Endothelial cell of umbilical vein (primary cell): ENCODE results near the gene EFCAB13. TPM values are rescaled to one million over a fixed set of nuclear protein-coding genes. Genes with fewer than 3 reads are reported as not detected.

Experiments used
- BruUV-seq: library from RNA; stranded (reverse); fragments of 400-500 nt; replicated peaks from 2 replicates; lab custom pipeline; 2021; lab: Mats Ljungman, UMichigan
- CTCF ChIA-PET: fragments of 300-600, 350-600 bp; sonication (Branson Sonifier 250); formaldehyde crosslinking; loops from one replicate; lab custom pipeline; 2021; ENCODE audit warnings: antibody characterized with exemption, inconsistent platforms; lab: Charles Lee
- POLR2A ChIA-PET: fragments of 300-600, 350-600 bp; sonication (Branson Sonifier 250); formaldehyde crosslinking; loops from one replicate; lab custom pipeline; 2021; ENCODE audit warnings: antibody characterized with exemption, inconsistent platforms; lab: Charles Lee
- DNase-seq: peaks from one replicate; pipeline ENCODE4 v3.0.0-alpha.2; 2011; ENCODE audit warnings: low read depth, low spot score
- FAIRE-seq: peaks from 2 replicates; lab custom pipeline; 2011; peaks lifted over from hg19 to GRCh38; lab: Jason Lieb, UNC
- H2AFZ ChIP-seq: 2 replicates; pipeline ENCODE4 v1.6.0; 2012; ENCODE audit warnings: low read depth, low read length, control low read depth, inconsistent platforms
- H3K27ac ChIP-seq: 2 replicates; pipeline ENCODE4 v1.5.1; 2011; ENCODE audit warnings: low read depth, mild to moderate bottlenecking, control low read depth, low read length, moderate library complexity; ENCODE audit not compliant: insufficient read depth
- H3K27me3 ChIP-seq, 2 experiments: 2 replicates each; pipeline versions ENCODE4 v1.6.0 to v1.6.1; 2011; ENCODE audit warnings: low read length in 2 of 2, mixed read lengths in 1 of 2; ENCODE audit not compliant: control insufficient read depth in 2 of 2, insufficient read depth in 2 of 2
- H3K36me3 ChIP-seq, 2 experiments: 2 replicates in 1 of 2; 3 replicates in 1 of 2; pipeline ENCODE4 v1.5.1; 2011; ENCODE audit warnings: low read length in 2 of 2, mild to moderate bottlenecking in 1 of 2, moderate library complexity in 1 of 2; ENCODE audit not compliant: control insufficient read depth in 2 of 2, insufficient read depth in 2 of 2; ENCODE audit errors: extremely low read depth in 1 of 2
- H3K4me1 ChIP-seq: 3 replicates; pipeline ENCODE4 v1.5.1; 2011; ENCODE audit warnings: mild to moderate bottlenecking, low read length; ENCODE audit not compliant: control insufficient read depth, insufficient read depth; ENCODE audit errors: extremely low read depth
- H3K4me2 ChIP-seq: 2 replicates; pipeline ENCODE4 v1.6.1; 2011; ENCODE audit warnings: low read length, control low read depth, mixed read lengths; ENCODE audit not compliant: insufficient read depth
- H3K4me3 ChIP-seq, 3 experiments: fragments of 200-600 bp in 1 of 3; sonication (generic), shearing (Covaris generic) in 1 of 3; replicated peaks in 1 of 3; 2 replicates each; pipeline ENCODE4 v1.5.1; 2011 to 2016; ENCODE audit warnings: control low read depth in 3 of 3, low read length in 3 of 3, mild to moderate bottlenecking in 2 of 3, inconsistent platforms in 1 of 3, low read depth in 1 of 3, moderate library complexity in 1 of 3; ENCODE audit not compliant: insufficient read depth in 1 of 3
- H3K79me2 ChIP-seq: 2 replicates; pipeline ENCODE4 v1.6.0; 2012; ENCODE audit warnings: low read length, inconsistent platforms; ENCODE audit not compliant: control insufficient read depth, insufficient read depth
- H3K9ac ChIP-seq: replicated peaks from 2 replicates; pipeline ENCODE3; 2011; ENCODE audit warnings: low read length, control low read depth; ENCODE audit not compliant: insufficient read depth; ENCODE audit errors: extremely low read depth
- H3K9me1 ChIP-seq: replicated peaks from 3 replicates; pipeline ENCODE4 v1.6.0; 2011; ENCODE audit warnings: mild to moderate bottlenecking, low read length; ENCODE audit not compliant: control insufficient read depth, insufficient read depth; ENCODE audit errors: extremely low read depth
- H3K9me3 ChIP-seq: replicated peaks from 2 replicates; pipeline ENCODE4 v1.5.1; 2012; ENCODE audit warnings: low read length, inconsistent platforms; ENCODE audit not compliant: control insufficient read depth, insufficient read depth
- H4K20me1 ChIP-seq: replicated peaks from 2 replicates; pipeline ENCODE3; 2011; ENCODE audit warnings: mild to moderate bottlenecking, low read length; ENCODE audit not compliant: control insufficient read depth, insufficient read depth; ENCODE audit errors: extremely low read depth
- EZH2 ChIP-seq: IDR thresholded peaks from 2 replicates; pipeline ENCODE4 v1.6.1; 2012; ENCODE audit warnings: borderline replicate concordance, low read depth, mild to moderate bottlenecking, moderate library complexity, low read length, inconsistent platforms; ENCODE audit not compliant: severe bottlenecking
- FOS ChIP-seq: IDR thresholded peaks from 2 replicates; pipeline ENCODE4 v1.6.1; 2011; ENCODE audit warnings: mild to moderate bottlenecking, low read length, moderate library complexity, borderline replicate concordance; ENCODE audit not compliant: insufficient read depth
- GATA2 ChIP-seq: IDR thresholded peaks from 2 replicates; pipeline ENCODE4 v1.7.0; 2011; ENCODE audit warnings: low read depth, mild to moderate bottlenecking, moderate library complexity, mixed read lengths, low read length; ENCODE audit not compliant: insufficient read length, insufficient read depth
- JUN ChIP-seq: IDR thresholded peaks from 2 replicates; pipeline ENCODE4 v1.6.1; 2011; ENCODE audit warnings: borderline replicate concordance, low read depth; ENCODE audit not compliant: insufficient read length, insufficient read depth
- MYC ChIP-seq: IDR thresholded peaks from one replicate; pipeline ENCODE4 v1.6.1; 2011; ENCODE audit warnings: mild to moderate bottlenecking, low read depth, low read length
- POLR2A ChIP-seq: IDR thresholded peaks from 2 replicates; pipeline ENCODE4 v1.6.1; 2012; ENCODE audit warnings: low read depth, mild to moderate bottlenecking, control low read depth, low read length
- POLR2AphosphoS5 ChIP-seq: IDR thresholded peaks from 2 replicates; pipeline ENCODE4 v1.6.1; 2012; ENCODE audit warnings: low read depth, mild to moderate bottlenecking, control low read depth, low read length, moderate library complexity; ENCODE audit not compliant: insufficient read depth
- dilution Hi-C: fragments of 300-500 bp; cut with MboI; formaldehyde crosslinking; loops from one replicate; pipeline ENCODE4 v1.15.0; 2019; ENCODE audit warnings: low sequenced_read_pairs; ENCODE audit not compliant: extremely low pct_ligation_motif_present
- intact Hi-C: fragments of 100-400 bp; cut with micrococcal nuclease; formaldehyde crosslinking; loops from one replicate; pipeline ENCODE4 v1.10.0; 2022
- polyA plus RNA-seq, 4 experiments: library from polyadenylated mRNA; depleted of rRNA in 3 of 4; stranded (reverse) in 3 of 4; unstranded in 1 of 4; fragments of >200 nt; gene quantifications; 2 replicates each; pipeline versions ENCODE4 v1.2.1 to v1.2.3, GENCODE V29; 2011 to 2012; ENCODE audit warnings: missing spikeins in 1 of 4
- total RNA-seq: library from RNA; stranded (reverse); gene quantifications from 2 replicates; pipeline ENCODE4 v1.2.3, GENCODE V29; 2021
- TF ChIP-seq, protein P1 (sequence below): IDR thresholded peaks from 2 replicates; pipeline ENCODE4 v1.6.1; 2011; ENCODE audit not compliant: insufficient read depth, insufficient read length
- TF ChIP-seq, protein P2 (sequence below), 2 donors: IDR thresholded peaks; 1 replicate in 1 of 2; 2 replicates in 1 of 2; pipeline ENCODE4 v1.5.1; 2011; ENCODE audit warnings: low read length in 2 of 2, mild to moderate bottlenecking in 2 of 2, moderate library complexity in 2 of 2, control low read depth in 1 of 2, inconsistent platforms in 1 of 2, low read depth in 1 of 2; ENCODE audit not compliant: insufficient read depth in 1 of 2; ENCODE audit errors: extremely low read depth in 1 of 2

The EFCAB13 gene
- total and polyA plus RNA-seq, 2 donors (not counting 3 experiments of a cell fraction or from before 2014, with no cell fraction given), result 0.86 to 12.9 TPM

DNA sequence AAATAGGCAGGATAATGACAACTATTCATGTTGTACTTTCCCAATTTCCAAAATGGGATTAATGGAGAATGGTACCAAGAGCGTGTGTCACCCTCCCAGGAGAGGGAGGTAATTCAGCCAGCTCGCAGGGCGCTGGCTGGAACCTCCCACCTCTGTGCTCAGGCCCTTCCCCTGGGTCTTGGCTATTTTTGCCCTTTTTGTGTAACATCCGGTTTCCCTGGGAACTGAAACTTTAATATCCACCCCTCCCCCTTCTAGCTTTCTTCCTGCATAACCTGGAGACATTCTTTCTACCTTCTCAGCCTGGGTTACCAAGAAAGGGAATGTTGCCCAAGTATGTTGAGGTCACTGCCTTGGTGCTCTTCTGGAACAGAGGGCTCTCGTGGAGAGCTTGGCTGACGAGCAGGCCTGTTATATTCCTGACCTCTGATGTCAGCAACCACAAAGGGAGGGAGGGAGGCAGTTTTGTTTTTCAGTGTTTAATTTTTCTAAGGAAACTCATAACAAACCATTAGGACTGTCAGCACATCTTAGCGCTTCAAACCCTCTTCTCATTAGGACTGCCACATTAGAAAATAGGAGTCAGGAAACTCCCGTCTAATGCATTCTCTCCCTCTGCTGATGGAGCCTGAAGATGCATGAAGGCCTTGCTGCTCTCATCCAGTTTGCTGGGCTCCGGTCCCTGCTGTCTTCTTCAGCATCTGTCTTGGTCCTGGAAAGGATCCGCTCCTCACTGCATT lies 44.5 kb upstream of the EFCAB13 start:
- no peaks in the 10 kb centered on the region for H4K20me1 ChIP-seq
- ChIA-PET CTCF (interaction anchor here (0.7 to 1.2 kb wide), 3 partner anchors 15 to 25 kb away, joined by 3 read pairs; partner anchors contain the start of gene ITGB3), POLR2A (no interaction called here)
- peaks cover 21% of the 10 kb centered on the region for H3K4me1 ChIP-seq
- H3K9me3 ChIP-seq, result no peaks in the 10 kb centered on the region
- no peaks in the 10 kb centered on the region for H3K79me2 ChIP-seq
- dilution Hi-C loops, result no loop called here
- TF ChIP-seq POLR2AphosphoS5 (no peak), JUN (peak; percentile 19)
- FAIRE-seq, result peak; percentile 79
- no peak overlapping the region for H3K4me3 ChIP-seq
- no peaks in the 10 kb centered on the region for H3K27me3 ChIP-seq
- peak overlapping the region; percentile 68 for H3K27ac ChIP-seq
- H3K36me3 ChIP-seq, result peaks cover 0 to 2% of the 10 kb centered on the region in 2 experiments
- peak overlapping the region; percentile 14 for H3K4me2 ChIP-seq
- no peaks in the 10 kb centered on the region for H3K9me1 ChIP-seq
- intact Hi-C loops, result loop anchor here (1.0 kb wide), 3 partner anchors 15 to 39 kb away; no protein-coding TSS in a partner anchor
- DNase-seq, result peak; percentile 76
- peak overlapping the region; percentile 60 for H2AFZ ChIP-seq
- BruUV-seq, result no TSS peak
- peak overlapping the region; percentile 2 for H3K9ac ChIP-seq

DNA sequence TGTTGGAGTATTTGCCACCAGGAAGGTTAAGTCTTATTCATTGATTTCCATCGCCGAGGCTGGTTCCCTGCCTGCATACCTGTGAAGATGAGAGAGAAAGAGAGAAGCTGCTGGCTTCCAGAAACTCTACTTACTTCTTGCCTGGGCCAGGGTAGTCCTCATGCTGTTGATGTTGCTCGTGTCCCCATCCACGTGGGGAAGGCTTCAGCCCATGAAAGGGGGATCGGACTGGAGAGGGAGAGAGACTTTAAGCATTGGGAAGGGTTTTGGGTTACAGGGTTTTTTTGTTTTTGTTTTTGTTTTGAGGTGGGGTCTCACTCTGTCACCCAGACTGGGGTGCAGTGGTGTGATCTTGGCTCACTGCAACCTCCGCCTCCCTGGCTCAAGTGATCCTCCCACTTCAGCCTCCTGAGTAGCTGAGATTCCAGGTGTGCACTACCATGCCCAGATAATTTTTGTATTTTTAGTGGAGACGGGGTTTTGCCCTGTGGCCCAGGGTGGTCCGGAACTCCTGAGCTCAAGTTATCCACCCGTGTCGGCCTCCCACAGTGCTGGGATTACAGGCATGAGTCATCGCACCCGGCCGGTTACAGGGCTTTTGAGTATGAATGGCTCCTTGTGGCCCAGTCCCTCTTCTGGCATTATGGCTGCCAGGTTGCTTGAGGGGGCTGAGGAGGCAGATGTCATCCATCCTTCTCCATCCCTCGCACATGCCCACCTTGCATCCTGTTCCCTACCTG lies 43.5 kb upstream of the EFCAB13 start:
- peaks cover 21% of the 10 kb centered on the region for H3K4me1 ChIP-seq
- TF ChIP-seq POLR2A (no peak), GATA2 (no peak), MYC (no peak), FOS (no peak), JUN (no peak), POLR2AphosphoS5 (no peak), EZH2 (no peak)
- TF ChIP-seq, protein P1, sequence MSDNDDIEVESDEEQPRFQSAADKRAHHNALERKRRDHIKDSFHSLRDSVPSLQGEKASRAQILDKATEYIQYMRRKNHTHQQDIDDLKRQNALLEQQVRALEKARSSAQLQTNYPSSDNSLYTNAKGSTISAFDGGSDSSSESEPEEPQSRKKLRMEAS, result no peak
- TF ChIP-seq, protein P2, sequence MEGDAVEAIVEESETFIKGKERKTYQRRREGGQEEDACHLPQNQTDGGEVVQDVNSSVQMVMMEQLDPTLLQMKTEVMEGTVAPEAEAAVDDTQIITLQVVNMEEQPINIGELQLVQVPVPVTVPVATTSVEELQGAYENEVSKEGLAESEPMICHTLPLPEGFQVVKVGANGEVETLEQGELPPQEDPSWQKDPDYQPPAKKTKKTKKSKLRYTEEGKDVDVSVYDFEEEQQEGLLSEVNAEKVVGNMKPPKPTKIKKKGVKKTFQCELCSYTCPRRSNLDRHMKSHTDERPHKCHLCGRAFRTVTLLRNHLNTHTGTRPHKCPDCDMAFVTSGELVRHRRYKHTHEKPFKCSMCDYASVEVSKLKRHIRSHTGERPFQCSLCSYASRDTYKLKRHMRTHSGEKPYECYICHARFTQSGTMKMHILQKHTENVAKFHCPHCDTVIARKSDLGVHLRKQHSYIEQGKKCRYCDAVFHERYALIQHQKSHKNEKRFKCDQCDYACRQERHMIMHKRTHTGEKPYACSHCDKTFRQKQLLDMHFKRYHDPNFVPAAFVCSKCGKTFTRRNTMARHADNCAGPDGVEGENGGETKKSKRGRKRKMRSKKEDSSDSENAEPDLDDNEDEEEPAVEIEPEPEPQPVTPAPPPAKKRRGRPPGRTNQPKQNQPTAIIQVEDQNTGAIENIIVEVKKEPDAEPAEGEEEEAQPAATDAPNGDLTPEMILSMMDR (IDR thresholded peaks at IDR 0.05; ENCODE audit: extremely low read depth in 1 of 2, insufficient read depth in 1 of 2, low read depth in 1 of 2, low read length in 2 of 2), result no peak

More for the DNA sequence above, 43.5 kb upstream of the EFCAB13 start:
- no peaks in the 10 kb centered on the region for H4K20me1 ChIP-seq
- POLR2A ChIA-PET, result no interaction called here
- CTCF ChIA-PET, result interaction anchor here (1.0 kb wide), 2 partner anchors 14 to 35 kb away, joined by 3 read pairs; no protein-coding TSS in a partner anchor
- H3K9ac ChIP-seq, result no peak overlapping the region
- H3K9me1 ChIP-seq, result no peaks in the 10 kb centered on the region
- no peak overlapping the region for H3K27ac ChIP-seq
- H3K36me3 ChIP-seq, result peaks cover 3 to 6% of the 10 kb centered on the region in 2 experiments
- H2AFZ ChIP-seq, result no peak overlapping the region
- H3K9me3 ChIP-seq, result no peaks in the 10 kb centered on the region
- H3K27me3 ChIP-seq, result no peaks in the 10 kb centered on the region
- BruUV-seq, result no TSS peak
- intact Hi-C loops, result no loop called here
- no peaks in the 10 kb centered on the region for H3K79me2 ChIP-seq
- no peak for FAIRE-seq
- H3K4me2 ChIP-seq, result no peak overlapping the region
- dilution Hi-C loops, result no loop called here
- no peak overlapping the region for H3K4me3 ChIP-seq
- no peak for DNase-seq
